GM18499 (cell line): Measurements from ENCODE around the gene SRRM3.
"Not testable (repeated sequence)": the region's sequence is repeated elsewhere in the genome, so short reads cannot be mapped to it uniquely, and the experiment has no call there.

Experiments used
- ATAC-seq: cut with Tn5 transposase; IDR thresholded peaks from one replicate; pipeline ENCODE4 v1.9.1; 2021; ENCODE audit warnings: moderate number of reproducible peaks; ENCODE audit not compliant: insufficient read depth, unreplicated experiment

The SRRM3 gene

GRCh38 chr7:76332078-76332477 is 130.4 kb downstream of the SRRM3 start:
- ATAC-seq: no peak

- no peak for ATAC-seq
Measured at GRCh38 chr7:76333511-76334101, 131.9 kb downstream of the SRRM3 start.

- ATAC-seq: no peak
Measured at GRCh38 chr7:76334320-76334967, 132.7 kb downstream of the SRRM3 start.

- ATAC-seq: not testable (repeated sequence)
Measured at GRCh38 chr7:76335417-76335816, 133.7 kb downstream of the SRRM3 start.

GRCh38 chr7:76336094-76336493 is 134.4 kb downstream of the SRRM3 start:
- ATAC-seq: no peak
